Measurements from ENCODE around the gene NREP. TPM values are rescaled to one million over a fixed set of nuclear protein-coding genes. Genes with fewer than 3 reads are reported as not detected.

The NREP gene
- total and polyA plus RNA-seq, 10 of the 15 experiments (the other 5 are each of a cell fraction or from before 2014, with no cell fraction given) = 20.6 to 117 (median 32.2) TPM

GRCh38 chr5:111745075-111745739, 11.8 kb downstream of the NREP start:
- H3K79me2 ChIP-seq (ENCODE audit: control insufficient read depth, insufficient read depth, low read length) = no peaks in the 10 kb centered on the region
- CTCF ChIA-PET = interaction anchor here (1.5 kb wide), 1 partner anchor 9 kb away, joined by 4 read pairs; no protein-coding TSS in a partner anchor
- intact Hi-C loops (cut with micrococcal nuclease; ENCODE audit: unreplicated experiment) = no loop called here
- no peak overlapping the region for H3K4me3 ChIP-seq
- TF ChIP-seq MTA3 (IDR thresholded peaks at IDR 0.05; ENCODE audit: borderline replicate concordance, low read length) = no peak
- TF ChIP-seq GABPA (IDR thresholded peaks at IDR 0.05; ENCODE audit: low read depth) = no peak
- no peak for TF ChIP-seq ZNF274 (IDR thresholded peaks at IDR 0.05; ENCODE audit: insufficient read depth, insufficient read length)
- no peak for TF ChIP-seq USF2 (IDR thresholded peaks at IDR 0.05; ENCODE audit: borderline replicate concordance, low read depth, low read length)
- TF ChIP-seq, protein P1, sequence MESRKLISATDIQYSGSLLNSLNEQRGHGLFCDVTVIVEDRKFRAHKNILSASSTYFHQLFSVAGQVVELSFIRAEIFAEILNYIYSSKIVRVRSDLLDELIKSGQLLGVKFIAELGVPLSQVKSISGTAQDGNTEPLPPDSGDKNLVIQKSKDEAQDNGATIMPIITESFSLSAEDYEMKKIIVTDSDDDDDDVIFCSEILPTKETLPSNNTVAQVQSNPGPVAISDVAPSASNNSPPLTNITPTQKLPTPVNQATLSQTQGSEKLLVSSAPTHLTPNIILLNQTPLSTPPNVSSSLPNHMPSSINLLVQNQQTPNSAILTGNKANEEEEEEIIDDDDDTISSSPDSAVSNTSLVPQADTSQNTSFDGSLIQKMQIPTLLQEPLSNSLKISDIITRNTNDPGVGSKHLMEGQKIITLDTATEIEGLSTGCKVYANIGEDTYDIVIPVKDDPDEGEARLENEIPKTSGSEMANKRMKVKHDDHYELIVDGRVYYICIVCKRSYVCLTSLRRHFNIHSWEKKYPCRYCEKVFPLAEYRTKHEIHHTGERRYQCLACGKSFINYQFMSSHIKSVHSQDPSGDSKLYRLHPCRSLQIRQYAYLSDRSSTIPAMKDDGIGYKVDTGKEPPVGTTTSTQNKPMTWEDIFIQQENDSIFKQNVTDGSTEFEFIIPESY (IDR thresholded peaks at IDR 0.05) = no peak
- TF ChIP-seq CBX5 (IDR thresholded peaks at IDR 0.05; ENCODE audit: low read depth) = no peak
- TF ChIP-seq PAX8 (IDR thresholded peaks at IDR 0.05) = no peak
- no peak for TF ChIP-seq RCOR1 (conservative IDR thresholded peaks at IDR 0.05; ENCODE audit: low read depth, low read length)
- TF ChIP-seq MLLT1 (IDR thresholded peaks at IDR 0.05) = no peak
- TF ChIP-seq ZNF622 (IDR thresholded peaks at IDR 0.05) = no peak
- TF ChIP-seq HDGF (IDR thresholded peaks at IDR 0.05) = no peak
- TF ChIP-seq POLR2AphosphoS2 (IDR thresholded peaks at IDR 0.05; ENCODE audit: low read depth, low read length) = no peak
- TF ChIP-seq FOXK2 (IDR thresholded peaks at IDR 0.05) = no peak
- TF ChIP-seq, protein P2, sequence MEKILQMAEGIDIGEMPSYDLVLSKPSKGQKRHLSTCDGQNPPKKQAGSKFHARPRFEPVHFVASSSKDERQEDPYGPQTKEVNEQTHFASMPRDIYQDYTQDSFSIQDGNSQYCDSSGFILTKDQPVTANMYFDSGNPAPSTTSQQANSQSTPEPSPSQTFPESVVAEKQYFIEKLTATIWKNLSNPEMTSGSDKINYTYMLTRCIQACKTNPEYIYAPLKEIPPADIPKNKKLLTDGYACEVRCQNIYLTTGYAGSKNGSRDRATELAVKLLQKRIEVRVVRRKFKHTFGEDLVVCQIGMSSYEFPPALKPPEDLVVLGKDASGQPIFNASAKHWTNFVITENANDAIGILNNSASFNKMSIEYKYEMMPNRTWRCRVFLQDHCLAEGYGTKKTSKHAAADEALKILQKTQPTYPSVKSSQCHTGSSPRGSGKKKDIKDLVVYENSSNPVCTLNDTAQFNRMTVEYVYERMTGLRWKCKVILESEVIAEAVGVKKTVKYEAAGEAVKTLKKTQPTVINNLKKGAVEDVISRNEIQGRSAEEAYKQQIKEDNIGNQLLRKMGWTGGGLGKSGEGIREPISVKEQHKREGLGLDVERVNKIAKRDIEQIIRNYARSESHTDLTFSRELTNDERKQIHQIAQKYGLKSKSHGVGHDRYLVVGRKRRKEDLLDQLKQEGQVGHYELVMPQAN (conservative IDR thresholded peaks at IDR 0.05) = no peak
- TF ChIP-seq POLR2A (IDR thresholded peaks at IDR 0.05; ENCODE audit: low read depth, low read length) = no peak
- TF ChIP-seq, protein P3, sequence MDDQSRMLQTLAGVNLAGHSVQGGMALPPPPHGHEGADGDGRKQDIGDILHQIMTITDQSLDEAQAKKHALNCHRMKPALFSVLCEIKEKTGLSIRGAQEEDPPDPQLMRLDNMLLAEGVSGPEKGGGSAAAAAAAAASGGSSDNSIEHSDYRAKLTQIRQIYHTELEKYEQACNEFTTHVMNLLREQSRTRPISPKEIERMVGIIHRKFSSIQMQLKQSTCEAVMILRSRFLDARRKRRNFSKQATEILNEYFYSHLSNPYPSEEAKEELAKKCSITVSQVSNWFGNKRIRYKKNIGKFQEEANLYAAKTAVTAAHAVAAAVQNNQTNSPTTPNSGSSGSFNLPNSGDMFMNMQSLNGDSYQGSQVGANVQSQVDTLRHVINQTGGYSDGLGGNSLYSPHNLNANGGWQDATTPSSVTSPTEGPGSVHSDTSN (IDR thresholded peaks at IDR 0.05; ENCODE audit: insufficient replicate concordance, low read depth, low read length) = no peak
- TF ChIP-seq EP300 (IDR thresholded peaks at IDR 0.05; ENCODE audit: borderline replicate concordance in 1 of 2, control insufficient read depth in 1 of 2, low read depth in 2 of 2, low read length in 2 of 2) = no peak
- no peak for DNase-seq (ENCODE audit: low read depth, low spot score)
- BruUV-seq (replicated peaks) = no TSS peak
- H3K4me2 ChIP-seq (ENCODE audit: control insufficient read depth, insufficient read depth) = no peak overlapping the region
- H3K9ac ChIP-seq (ENCODE audit: control insufficient read depth, insufficient read depth, low read length) = no peak overlapping the region
- no peaks in the 10 kb centered on the region for H3K9me3 ChIP-seq (replicated peaks; ENCODE audit: control insufficient read depth, insufficient read depth, low read length)
- RAD21 ChIA-PET (ENCODE audit: unreplicated experiment) = no interaction called here
- SMC1A ChIA-PET (ENCODE audit: uncharacterized antibody, unreplicated experiment) = interaction anchor here (1.0 to 1.7 kb wide), 2 partner anchors 19 to 34 kb away, joined by 3 to 4 read pairs; no protein-coding TSS in a partner anchor
- no peaks in the 10 kb centered on the region for H3K27me3 ChIP-seq (replicated peaks in 1 of 2; ENCODE audit: control insufficient read depth in 2 of 2, insufficient read depth in 2 of 2, low read length in 1 of 2)
- H4K20me1 ChIP-seq (ENCODE audit: control insufficient read depth, insufficient read depth) = no peaks in the 10 kb centered on the region
- FAIRE-seq = no peak
- H3K36me3 ChIP-seq (ENCODE audit: control insufficient read depth in 2 of 2, insufficient read depth in 2 of 2, low read length in 1 of 2) = no peaks in the 10 kb centered on the region; a peak in 1 of 4 replicates
- no peak overlapping the region for H2AFZ ChIP-seq (ENCODE audit: control insufficient read depth, low read depth, low read length)
- in situ Hi-C loops (cut with MboI) = no loop called here
- peaks cover 9% of the 10 kb centered on the region for H3K4me1 ChIP-seq (ENCODE audit: control insufficient read depth, insufficient read depth, low read length)
- ATAC-seq = no peak
- POLR2A ChIA-PET = interaction anchor here (0.7 kb wide), 1 partner anchor 161 kb away, joined by 3 read pairs; no protein-coding TSS in a partner anchor
- no peak overlapping the region for H3K27ac ChIP-seq (ENCODE audit: control insufficient read depth, insufficient read depth)
- 61% methylated on average over 4 of the region's 4 CpGs for WGBS (ENCODE audit: insufficient coverage, insufficient replicate concordance, low lambda C conversion rate, missing lambda C conversion rate)

All from GM12878 (cell line).